Loucy (cell line): ENCODE results near the gene CIAPIN1.

ENCODE experiments used
- H2AFZ ChIP-seq: fragments of 200-600 bp; sonication (generic); 2 replicates; pipeline ENCODE4 v1.6.0; 2016; ENCODE audit warnings: antibody characterized with exemption, mild to moderate bottlenecking, low read length, moderate library complexity
- H3F3A ChIP-seq: fragments of 200-600 bp; 2 replicates; pipeline ENCODE4 v1.6.0; 2016; ENCODE audit warnings: antibody characterized with exemption, low read depth, mild to moderate bottlenecking
- H3K27me3 ChIP-seq: fragments of 200-600 bp; sonication (generic); 2 replicates; pipeline ENCODE4 v1.6.1; 2014; ENCODE audit warnings: low read length, mild to moderate bottlenecking; ENCODE audit not compliant: insufficient read depth, poor library complexity, severe bottlenecking
- H3K36me3 ChIP-seq: fragments of 200-600 bp; sonication (generic); 2 replicates; pipeline ENCODE4 v1.6.1; 2016; ENCODE audit warnings: low read length; ENCODE audit not compliant: insufficient read depth
- H3K4me1 ChIP-seq: fragments of 200-600 bp; sonication (generic); 2 replicates; pipeline ENCODE4 v1.5.1; 2014; ENCODE audit warnings: low read length, mild to moderate bottlenecking; ENCODE audit not compliant: insufficient read depth, poor library complexity, severe bottlenecking
- H3K4me2 ChIP-seq: fragments of 200-600 bp; sonication (generic); 2 replicates; pipeline ENCODE4 v1.6.0; 2014; ENCODE audit warnings: antibody characterized with exemption, low read length, low read depth, mild to moderate bottlenecking; ENCODE audit not compliant: poor library complexity, severe bottlenecking
- H3K4me3 ChIP-seq: fragments of 200-600 bp; sonication (generic); 2 replicates; pipeline ENCODE4 v1.5.1; 2014; ENCODE audit warnings: low read length, mild to moderate bottlenecking, mixed read lengths; ENCODE audit not compliant: poor library complexity, severe bottlenecking
- H3K79me2 ChIP-seq: fragments of 200-600 bp; sonication (generic); 2 replicates; pipeline ENCODE4 v1.6.1; 2014; ENCODE audit warnings: low read length; ENCODE audit not compliant: insufficient read depth
- H3K9ac ChIP-seq: fragments of 200-600 bp; sonication (generic); 2 replicates; pipeline ENCODE4 v1.6.0; 2014; ENCODE audit warnings: mild to moderate bottlenecking, low read depth, low read length, moderate library complexity; ENCODE audit not compliant: poor library complexity, severe bottlenecking
- H3K9me2 ChIP-seq: fragments of 200-600 bp; sonication (generic); replicated peaks from 2 replicates; pipeline ENCODE4 v1.6.1; 2016; ENCODE audit warnings: low read depth, low read length, mixed read lengths
- H3K9me3 ChIP-seq: fragments of 200-600 bp; sonication (generic); 2 replicates; pipeline ENCODE4 v1.6.1; 2014; ENCODE audit warnings: mild to moderate bottlenecking, antibody characterized with exemption, low read length, low read depth; ENCODE audit not compliant: insufficient read depth
- H4K20me1 ChIP-seq: fragments of 200-600 bp; sonication (generic); 2 replicates; pipeline ENCODE4 v1.6.0; 2014; ENCODE audit warnings: antibody characterized with exemption, low read length, mild to moderate bottlenecking; ENCODE audit not compliant: insufficient read depth, poor library complexity, severe bottlenecking
- CTCF ChIP-seq: fragments of 200-600 bp; sonication (generic); conservative IDR thresholded peaks from 2 replicates; pipeline ENCODE4 v1.5.1; 2014; ENCODE audit warnings: mild to moderate bottlenecking, antibody characterized with exemption, low read length
- EZH2phosphoT487 ChIP-seq: fragments of 200-600 bp; IDR thresholded peaks from 2 replicates; pipeline ENCODE4 v1.6.1; 2018; ENCODE audit warnings: antibody characterized with exemption, mild to moderate bottlenecking, moderate library complexity, borderline replicate concordance

The CIAPIN1 gene

DNA sequence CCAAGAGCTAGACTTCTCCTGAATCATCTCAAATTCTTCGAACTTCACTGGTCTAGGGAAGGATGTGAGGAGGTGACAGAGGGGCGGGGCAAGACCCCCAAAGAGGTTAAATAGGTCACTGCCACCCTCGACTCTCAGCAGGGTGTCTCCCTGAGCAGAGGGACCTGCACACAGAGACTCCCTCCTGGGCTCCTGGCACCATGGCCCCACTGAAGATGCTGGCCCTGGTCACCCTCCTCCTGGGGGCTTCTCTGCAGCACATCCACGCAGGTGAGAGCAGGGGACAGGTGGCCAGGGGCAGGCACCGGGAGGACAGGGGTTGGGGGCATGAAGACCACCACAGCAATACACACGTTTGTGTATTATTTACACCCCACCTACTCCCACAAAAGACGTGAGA, 33.5 kb downstream of the CIAPIN1 start:
- Histone ChIP-seq H2AFZ (no peak overlapping the region), H3K4me2 (no peak overlapping the region), H3K9me3 (no peaks in the 10 kb centered on the region), H3K27me3 (no peaks in the 10 kb centered on the region), H3F3A (no peaks in the 10 kb centered on the region), H3K79me2 (no peaks in the 10 kb centered on the region), H3K36me3 (no peaks in the 10 kb centered on the region), H3K4me3 (no peak overlapping the region), H3K4me1 (peaks cover 13% of the 10 kb centered on the region), H3K9me2 (no peaks in the 10 kb centered on the region), H3K9ac (no peak overlapping the region), H4K20me1 (no peaks in the 10 kb centered on the region)
- TF ChIP-seq CTCF (no peak), EZH2phosphoT487 (no peak)

GRCh38 chr16:57413301-57413730, 33.9 kb downstream of the CIAPIN1 start:
- Histone ChIP-seq H4K20me1 (no peaks in the 10 kb centered on the region), H3K9me3 (no peaks in the 10 kb centered on the region), H3K36me3 (no peaks in the 10 kb centered on the region), H2AFZ (no peak overlapping the region), H3K9ac (no peak overlapping the region), H3K9me2 (no peaks in the 10 kb centered on the region), H3K4me3 (no peak overlapping the region), H3K4me2 (no peak overlapping the region), H3K4me1 (peaks cover 10% of the 10 kb centered on the region), H3K79me2 (no peaks in the 10 kb centered on the region), H3K27me3 (no peaks in the 10 kb centered on the region), H3F3A (no peaks in the 10 kb centered on the region)
- TF ChIP-seq CTCF (no peak), EZH2phosphoT487 (no peak)

- H3K9me3 ChIP-seq = no peaks in the 10 kb centered on the region
- no peaks in the 10 kb centered on the region for H3K27me3 ChIP-seq
- no peak overlapping the region for H3K4me2 ChIP-seq
- TF ChIP-seq CTCF (no peak), EZH2phosphoT487 (no peak)
- no peaks in the 10 kb centered on the region for H3K79me2 ChIP-seq
- no peaks in the 10 kb centered on the region for H4K20me1 ChIP-seq
- H3K4me1 ChIP-seq = peaks cover 10% of the 10 kb centered on the region
- H2AFZ ChIP-seq = no peak overlapping the region
- H3K9me2 ChIP-seq = no peaks in the 10 kb centered on the region
- H3F3A ChIP-seq = no peaks in the 10 kb centered on the region
- no peaks in the 10 kb centered on the region for H3K36me3 ChIP-seq
- no peak overlapping the region for H3K4me3 ChIP-seq
- H3K9ac ChIP-seq = no peak overlapping the region
Observed at GRCh38 chr16:57412584-57412983, 34.6 kb downstream of the CIAPIN1 start.
